KMS-11 (cell line): Measurements from ENCODE around the gene SERGEF.

Source experiments
- H2AFZ ChIP-seq: fragments of 200-600 bp; sonication (generic); 2 replicates; pipeline ENCODE4 v1.6.1; 2016; ENCODE audit warnings: antibody characterized with exemption, mixed run types, low read depth
- H3K27ac ChIP-seq: fragments of 200-600 bp; sonication (generic); 2 replicates; pipeline ENCODE4 v1.6.1; 2016; ENCODE audit warnings: mild to moderate bottlenecking, mixed run types
- H3K27me3 ChIP-seq: fragments of 200-600 bp; sonication (generic); 2 replicates; pipeline ENCODE4 v1.6.1; 2017; ENCODE audit warnings: mild to moderate bottlenecking, low read depth, mixed run types, moderate library complexity; ENCODE audit not compliant: insufficient read depth
- H3K36me3 ChIP-seq: fragments of 200-600 bp; sonication (generic); 2 replicates; pipeline ENCODE4 v1.6.1; 2017; ENCODE audit warnings: mild to moderate bottlenecking, mixed run types; ENCODE audit not compliant: insufficient read depth
- H3K4me1 ChIP-seq: fragments of 200-600 bp; sonication (generic); 2 replicates; pipeline ENCODE4 v1.6.1; 2016; ENCODE audit warnings: mild to moderate bottlenecking, low read depth, mixed run types; ENCODE audit not compliant: poor library complexity, severe bottlenecking
- H3K4me2 ChIP-seq: fragments of 200-600 bp; sonication (generic); 2 replicates; pipeline ENCODE4 v1.7.0; 2016; ENCODE audit warnings: mild to moderate bottlenecking, mixed run types
- H3K4me3 ChIP-seq: fragments of 200-600 bp; sonication (generic); IDR thresholded peaks from 2 replicates; pipeline ENCODE4 v1.6.1; 2017; ENCODE audit warnings: low read depth, low read length, mixed read lengths; ENCODE audit not compliant: insufficient read depth
- H3K79me2 ChIP-seq: fragments of 200-600 bp; sonication (generic); 2 replicates; pipeline ENCODE4 v1.6.1; 2016; ENCODE audit warnings: low read depth, mixed run types; ENCODE audit not compliant: insufficient read depth
- H3K9ac ChIP-seq: fragments of 200-600 bp; sonication (generic); 2 replicates; pipeline ENCODE4 v1.6.1; 2016; ENCODE audit warnings: mild to moderate bottlenecking, mixed run types
- H4K20me1 ChIP-seq: fragments of 200-600 bp; sonication (generic); 2 replicates; pipeline ENCODE4 v1.6.1; 2016; ENCODE audit warnings: mild to moderate bottlenecking, mixed run types; ENCODE audit not compliant: insufficient read depth
- CTCF ChIP-seq: fragments of 200-600 bp; sonication (generic); conservative IDR thresholded peaks from 2 replicates; pipeline ENCODE4 v1.6.1; 2017; ENCODE audit warnings: low read depth, mild to moderate bottlenecking, antibody characterized with exemption, low read length, moderate library complexity, mixed read lengths

Gene SERGEF

DNA sequence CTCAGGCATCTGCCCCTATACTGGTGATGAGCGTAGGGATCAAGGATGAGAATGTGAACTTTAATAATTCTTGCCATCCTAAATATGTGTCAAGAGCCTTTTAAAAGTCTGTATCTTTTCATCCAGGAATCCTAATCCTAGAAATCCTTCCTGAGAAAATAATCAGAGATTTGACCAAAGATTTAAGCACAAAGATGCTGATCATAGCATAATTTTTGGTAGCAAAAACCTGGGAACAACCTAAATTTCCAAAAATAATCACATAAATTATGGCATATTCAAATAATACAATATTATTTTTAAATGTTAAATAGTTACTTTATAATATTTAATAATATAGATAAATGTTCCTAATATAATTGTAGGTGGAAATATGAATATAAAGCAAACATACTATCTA is 76.1 kb downstream of the SERGEF start:
- TF ChIP-seq CTCF, result no peak
- Histone ChIP-seq H4K20me1 (no peaks in the 10 kb centered on the region), H3K27ac (no peak overlapping the region), H3K79me2 (no peaks in the 10 kb centered on the region), H3K9ac (no peak overlapping the region), H3K36me3 (no peaks in the 10 kb centered on the region), H3K4me1 (no peaks in the 10 kb centered on the region), H2AFZ (no peak overlapping the region), H3K27me3 (no peaks in the 10 kb centered on the region), H3K4me2 (no peak overlapping the region), H3K4me3 (no peak overlapping the region)

DNA sequence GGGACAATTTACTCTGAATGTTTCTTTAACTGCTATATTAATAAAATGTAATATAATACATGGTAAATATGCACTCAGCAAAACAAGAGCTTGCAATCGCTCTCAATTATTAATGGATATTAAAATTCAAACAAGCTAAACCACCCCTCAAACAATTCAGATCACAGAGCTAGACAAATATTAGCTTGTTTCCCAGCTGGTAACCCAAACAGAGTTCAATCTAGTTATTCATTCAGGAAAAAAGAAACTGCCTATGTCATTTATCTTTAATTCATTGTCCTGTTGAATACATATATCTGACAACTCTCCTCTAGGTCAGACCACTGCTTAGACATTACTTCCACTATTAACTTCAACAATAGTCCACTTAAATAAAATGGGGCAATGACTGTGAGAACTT is 78.7 kb downstream of the SERGEF start:
- Histone ChIP-seq H3K27me3 (no peaks in the 10 kb centered on the region), H3K4me2 (no peak overlapping the region), H3K4me1 (no peaks in the 10 kb centered on the region), H4K20me1 (no peaks in the 10 kb centered on the region), H3K9ac (no peak overlapping the region), H3K36me3 (no peaks in the 10 kb centered on the region), H3K79me2 (no peaks in the 10 kb centered on the region), H3K4me3 (no peak overlapping the region), H3K27ac (no peak overlapping the region), H2AFZ (no peak overlapping the region)
- no peak for TF ChIP-seq CTCF

DNA sequence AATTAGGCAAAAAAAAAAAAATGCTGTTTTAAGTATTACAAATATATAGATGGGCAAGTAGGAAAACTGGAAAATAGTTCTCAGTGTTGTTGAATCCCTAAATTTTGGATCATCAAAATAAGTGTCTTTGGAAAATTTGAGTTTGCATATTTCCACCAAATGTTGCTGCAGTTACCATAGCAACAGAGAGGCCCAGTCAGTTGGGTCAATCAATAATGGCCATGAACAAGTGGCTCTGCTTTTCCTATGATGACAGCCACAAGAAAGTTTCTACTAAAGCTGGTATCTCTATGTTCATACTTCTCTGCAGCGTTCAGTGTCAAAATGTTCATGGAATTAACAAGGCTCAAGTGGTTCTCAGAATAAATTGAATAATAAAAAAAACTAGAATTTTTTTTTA is 79.1 kb downstream of the SERGEF start:
- no peak overlapping the region for H3K4me3 ChIP-seq
- H3K9ac ChIP-seq, result no peak overlapping the region
- H3K4me1 ChIP-seq, result no peaks in the 10 kb centered on the region
- no peak for TF ChIP-seq CTCF
- H3K27me3 ChIP-seq, result no peaks in the 10 kb centered on the region
- no peaks in the 10 kb centered on the region for H3K79me2 ChIP-seq
- no peak overlapping the region for H3K4me2 ChIP-seq
- H4K20me1 ChIP-seq, result no peaks in the 10 kb centered on the region
- no peaks in the 10 kb centered on the region for H3K36me3 ChIP-seq
- no peak overlapping the region for H2AFZ ChIP-seq
- no peak overlapping the region for H3K27ac ChIP-seq

GRCh38 chr11:17932472-17932871 is 80.4 kb downstream of the SERGEF start:
- H4K20me1 ChIP-seq, result no peaks in the 10 kb centered on the region
- TF ChIP-seq CTCF, result 0 out of 2 replicates have a peak, but pooled peaks have one; percentile 22
- H3K4me2 ChIP-seq, result no peak overlapping the region
- H3K79me2 ChIP-seq, result no peaks in the 10 kb centered on the region
- no peak overlapping the region for H3K9ac ChIP-seq
- no peak overlapping the region for H3K4me3 ChIP-seq
- H3K4me1 ChIP-seq, result no peaks in the 10 kb centered on the region
- H3K27ac ChIP-seq, result no peak overlapping the region
- no peaks in the 10 kb centered on the region for H3K36me3 ChIP-seq
- no peaks in the 10 kb centered on the region for H3K27me3 ChIP-seq
- H2AFZ ChIP-seq, result no peak overlapping the region
